ENCODE measurements around the gene GPR152.

The GPR152 gene

DNA sequence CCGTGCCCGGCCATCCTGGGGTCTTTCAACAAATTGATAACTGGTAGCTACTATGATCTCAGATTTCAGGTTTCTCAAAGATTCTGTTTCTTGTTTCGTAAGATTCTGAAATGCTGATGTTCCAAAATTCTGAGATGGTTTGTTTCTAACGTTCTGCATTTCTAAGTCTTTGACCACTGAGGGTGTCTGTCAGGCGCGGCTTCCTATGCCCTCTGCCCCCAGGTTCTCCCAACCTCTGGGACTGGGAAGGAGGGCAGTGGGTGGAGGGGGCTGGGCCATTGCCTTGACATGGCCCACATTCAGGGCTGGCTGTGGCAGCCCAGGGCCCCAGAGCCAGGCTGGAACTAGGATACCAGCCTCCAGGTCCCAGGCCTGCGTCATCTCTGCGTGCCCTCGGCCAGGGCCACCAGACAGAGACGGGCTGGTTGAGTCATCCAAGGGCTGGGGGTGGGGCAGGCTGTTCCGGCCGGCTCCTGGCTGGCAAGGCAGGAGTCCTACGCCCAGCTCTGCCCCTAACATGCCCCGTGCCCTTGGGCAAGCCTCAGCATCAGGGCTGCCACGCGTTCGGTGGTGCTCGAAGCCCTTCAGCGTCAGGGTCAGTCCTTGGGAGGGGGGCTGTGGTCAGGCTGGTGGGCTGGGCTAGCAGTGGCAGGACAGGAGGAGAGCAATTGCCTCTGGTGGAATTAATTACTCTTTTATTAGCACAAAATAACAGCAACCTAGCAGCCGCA, 11.3 kb upstream of the GPR152 start:
- DNase-seq = peak; percentile 81 to 82

DNA sequence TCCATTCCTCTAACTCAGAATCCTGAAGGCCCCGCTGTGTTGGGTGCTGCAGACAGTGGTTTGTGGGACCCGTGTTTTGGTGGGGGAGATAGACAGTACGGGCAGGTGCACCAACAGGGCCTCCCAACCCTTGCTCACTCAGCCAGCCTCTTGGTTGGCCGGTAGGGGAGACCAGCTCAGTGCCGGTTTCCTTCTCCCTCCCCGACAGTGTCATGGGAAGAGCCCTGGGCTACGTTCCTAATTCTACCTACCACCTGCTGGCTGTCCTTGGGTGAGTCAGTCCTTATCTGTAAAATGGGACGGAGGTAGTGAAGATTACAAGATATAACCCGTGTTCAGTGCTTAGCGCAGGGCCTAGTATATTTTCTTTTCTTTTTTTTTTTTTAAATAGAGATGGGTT, 10.7 kb upstream of the GPR152 start:
- no peak for DNase-seq

- no peak for DNase-seq
Observed at GRCh38 chr11:67458266-67458665, 5.7 kb upstream of the GPR152 start.

- no peak for DNase-seq
Observed at GRCh38 chr11:67457453-67457852, 4.9 kb upstream of the GPR152 start.

DNA sequence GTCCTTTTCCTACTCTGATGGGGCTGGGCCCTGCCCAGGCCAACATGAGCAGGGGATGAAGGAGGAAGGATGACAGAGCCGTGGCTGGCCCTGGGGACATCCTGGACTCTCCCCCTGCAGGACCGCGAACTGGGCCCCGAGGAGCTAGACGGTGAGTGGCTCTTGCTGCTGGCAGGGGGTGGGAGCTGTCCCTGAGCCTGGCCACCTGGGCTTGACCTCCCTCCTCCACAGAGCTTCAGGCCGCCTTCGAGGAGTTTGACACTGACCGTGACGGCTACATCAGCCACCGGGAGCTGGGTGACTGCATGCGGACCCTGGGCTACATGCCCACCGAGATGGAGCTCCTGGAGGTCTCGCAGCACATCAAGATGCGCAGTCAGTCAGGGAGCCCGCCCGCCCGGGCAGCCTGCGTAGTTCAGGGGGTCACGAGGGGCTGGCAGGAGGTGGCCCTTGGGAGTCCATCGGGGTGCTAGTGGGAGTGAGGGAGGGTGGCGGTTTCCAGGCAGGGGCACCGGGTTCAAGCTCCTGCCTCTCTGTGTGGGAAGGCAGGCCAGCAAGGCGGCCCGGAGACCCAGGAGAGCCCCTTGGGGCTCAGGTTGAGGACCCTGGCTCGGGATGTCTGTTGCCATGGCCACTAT, 3.7 kb upstream of the GPR152 start:
- DNase-seq = no peak

GRCh38 chr11:67455054-67455453, 2.5 kb upstream of the GPR152 start, which contains the start of gene CABP4:
TSS of gene CABP4 (plus strand) at chr11:67455354. CDS start at chr11:67455424, 70 bp downstream.
- DNase-seq = no peak

- no peak for DNase-seq
Observed at GRCh38 chr11:67453816-67454732, 1.5 kb upstream of the GPR152 start.

DNA sequence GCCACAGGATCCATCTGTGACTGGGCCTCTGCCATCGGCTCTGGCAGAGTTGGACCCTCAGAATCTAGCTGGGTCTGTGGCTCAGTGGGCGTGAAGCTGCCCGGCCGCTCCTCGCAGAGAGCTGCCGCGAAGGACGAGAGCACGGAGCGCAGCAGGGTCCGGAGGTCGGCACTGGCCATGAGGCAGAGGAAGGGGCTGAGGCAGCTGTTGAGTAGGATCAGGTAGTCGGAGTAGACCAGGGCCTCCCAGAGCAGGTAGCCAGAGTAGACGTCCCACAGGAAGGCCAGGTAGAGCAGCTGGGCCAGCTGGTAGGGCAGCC, 912 bp downstream of the GPR152 start:
- no peak for DNase-seq

DNA sequence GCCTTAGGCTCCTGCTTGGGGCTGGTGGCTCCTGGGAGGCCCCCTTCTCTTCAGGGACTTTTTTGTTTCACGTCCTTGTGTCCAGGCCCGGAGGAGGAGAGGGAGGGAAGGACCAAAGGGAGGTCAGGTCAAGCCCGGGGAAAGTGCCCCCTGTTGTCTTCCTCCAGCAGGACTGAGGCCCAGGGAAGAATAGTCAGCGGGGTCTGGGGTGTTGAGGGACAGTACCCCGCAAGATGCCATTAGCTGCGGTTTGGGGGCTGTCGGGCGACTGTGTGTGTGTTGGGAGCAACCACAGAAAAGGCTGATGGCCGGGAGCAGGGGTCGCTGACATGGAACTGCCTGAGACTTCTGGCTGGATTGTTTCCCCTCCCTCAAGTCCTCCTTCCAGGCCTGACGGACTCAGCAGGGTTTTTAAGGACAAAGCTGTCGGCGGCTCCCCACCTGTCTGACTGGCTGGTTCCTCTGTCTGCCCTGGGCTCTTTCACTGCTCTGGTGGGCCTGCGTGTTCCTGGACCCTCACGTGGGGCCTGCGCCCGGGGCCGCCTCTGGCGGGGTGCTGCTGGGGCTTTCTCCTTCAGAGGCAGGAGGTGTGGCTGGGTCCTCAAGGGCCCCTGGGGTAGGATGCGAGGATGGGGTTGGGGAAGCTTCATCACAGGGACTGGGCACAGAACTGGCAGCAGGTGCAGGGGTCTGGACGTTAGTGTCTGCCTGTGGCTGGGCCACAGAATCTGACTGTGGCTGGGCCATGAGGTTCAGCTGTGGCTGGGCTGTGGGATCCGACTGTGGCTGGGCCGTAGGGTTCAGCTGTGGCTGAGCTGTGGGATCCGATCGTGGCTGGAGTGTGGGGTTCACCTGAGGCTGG, 1.5 kb downstream of the GPR152 start:
- no peak for DNase-seq

DNA sequence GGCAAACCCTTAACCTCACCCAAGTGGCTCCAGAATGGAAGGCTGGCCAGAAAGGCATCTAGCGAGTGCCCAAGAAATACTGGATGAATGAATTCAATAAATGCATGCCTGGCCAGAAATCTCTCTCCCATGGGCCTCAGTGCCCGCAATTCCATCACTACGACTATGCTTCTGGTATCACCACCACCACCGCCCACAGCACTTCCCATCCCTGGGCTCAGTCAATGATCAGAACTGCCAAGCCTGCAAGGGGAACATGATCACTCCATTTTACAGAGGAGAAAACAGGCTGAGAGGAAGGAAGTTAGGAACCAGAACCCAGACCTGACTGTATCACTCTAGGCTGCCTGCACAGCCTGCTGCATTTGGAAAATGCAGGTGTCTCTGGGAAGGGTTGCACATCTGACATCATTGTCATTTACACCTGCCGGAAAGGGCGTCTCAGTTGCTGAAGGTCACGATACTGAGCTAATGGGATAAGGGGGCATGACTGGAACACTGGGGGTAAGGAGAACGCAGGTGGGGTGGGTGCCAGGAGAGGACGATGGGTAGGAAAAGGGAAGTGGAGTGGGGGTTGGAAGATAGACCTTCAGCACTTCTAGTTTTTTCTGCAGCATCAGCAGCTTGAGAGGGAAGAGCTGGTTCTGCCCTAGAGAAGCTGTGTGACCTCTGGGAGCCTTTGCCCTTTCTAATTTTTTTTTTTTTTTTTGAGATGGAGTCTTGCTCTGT, 3.2 kb downstream of the GPR152 start:
- peak; percentile 41 to 51 for DNase-seq

DNA sequence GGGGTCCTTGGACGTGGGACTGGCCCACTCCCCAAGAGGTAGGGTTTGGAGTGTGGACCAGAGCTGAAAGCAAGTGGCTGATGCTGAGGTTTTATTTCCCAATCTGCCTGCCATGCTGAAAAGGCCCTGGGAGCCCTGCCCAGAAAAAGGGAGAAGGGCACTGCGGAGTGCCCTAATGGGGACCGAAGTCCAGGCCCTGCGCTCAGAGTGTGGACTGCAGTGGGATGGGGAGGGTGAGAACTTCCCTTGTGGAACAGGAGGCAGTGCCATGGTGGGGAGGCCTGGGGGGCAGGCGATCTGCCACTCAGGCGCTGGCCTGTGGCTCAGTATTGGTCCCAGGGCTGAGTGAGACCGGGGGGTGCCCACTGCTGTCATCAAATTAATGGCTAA, 4.3 kb downstream of the GPR152 start:
- DNase-seq = no peak

DNA sequence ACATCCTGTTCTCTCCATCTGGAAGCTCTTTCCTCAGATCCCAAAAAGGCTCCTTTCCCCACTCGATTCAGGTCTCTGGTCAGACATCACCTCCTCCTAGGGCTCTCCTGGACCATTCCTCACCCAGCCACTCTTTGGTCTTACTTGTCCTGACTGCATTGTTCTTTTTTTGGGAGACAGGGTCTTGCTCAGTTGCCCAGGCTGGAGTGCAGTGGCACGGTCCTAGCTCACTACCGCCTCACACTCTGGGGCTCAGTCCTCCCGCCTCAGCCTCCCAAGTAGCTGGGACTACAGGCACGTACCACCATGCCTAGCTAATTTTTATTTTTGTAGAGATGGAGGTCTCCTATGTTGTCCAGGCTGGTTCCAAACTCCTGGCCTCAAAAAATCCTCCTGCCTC, 7.0 kb downstream of the GPR152 start:
- DNase-seq = no peak

- no peak for DNase-seq
Observed at GRCh38 chr11:67442504-67443404, 9.8 kb downstream of the GPR152 start.

GRCh38 chr11:67441731-67442351, 10.7 kb downstream of the GPR152 start:
- no peak for DNase-seq

- DNase-seq = no peak
Observed at GRCh38 chr11:67441098-67441563, 11.4 kb downstream of the GPR152 start.

- DNase-seq = no peak
Observed at GRCh38 chr11:67440229-67441097, 12.1 kb downstream of the GPR152 start.

DNA sequence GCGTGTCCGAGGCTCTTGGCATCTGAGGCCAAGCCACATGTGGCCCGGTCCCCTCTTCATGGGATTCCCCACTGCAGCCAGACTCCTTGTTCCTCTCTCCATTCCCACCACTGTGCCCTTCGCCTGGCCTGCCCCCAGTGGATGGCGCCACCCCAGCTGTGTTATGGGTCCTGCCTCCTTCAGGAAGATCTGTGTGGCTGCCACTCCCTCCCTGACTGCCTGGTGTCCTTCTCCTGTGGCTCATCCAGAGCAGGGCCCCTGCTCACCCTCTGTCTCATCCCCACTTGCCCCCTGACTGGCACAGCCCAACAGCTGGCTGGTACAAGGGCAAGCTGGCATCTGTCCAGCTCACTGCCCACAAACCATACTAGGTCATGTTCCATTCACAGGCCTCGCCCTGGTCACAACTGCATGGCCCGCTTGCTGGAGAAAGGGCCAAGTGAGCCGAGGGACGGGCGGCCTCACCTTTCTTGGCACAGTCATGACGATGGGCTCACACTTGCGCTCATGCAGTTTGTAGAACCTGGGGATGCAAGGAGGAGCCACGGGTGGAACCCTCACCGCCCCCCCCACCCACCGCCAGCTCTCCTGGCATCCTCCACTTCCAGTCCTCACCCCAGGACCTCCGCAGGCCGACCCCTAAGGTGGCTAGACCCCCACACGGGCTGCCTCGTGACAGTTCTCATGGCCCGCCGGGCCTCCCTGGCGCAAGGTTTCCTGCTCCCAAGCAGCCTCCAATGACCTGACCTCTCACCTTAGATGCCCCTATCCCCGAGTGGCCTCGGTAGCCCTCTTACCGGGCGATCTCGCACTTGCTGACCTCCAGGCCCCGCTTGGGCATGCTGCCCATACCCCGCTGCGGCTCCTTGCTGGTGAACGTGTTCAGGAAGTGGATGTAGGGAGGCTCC, 13.0 kb downstream of the GPR152 start:
- DNase-seq = peak; percentile 61 to 72

Data from inflammatory macrophage treated with lipopolysaccharide for 1 hour (primary cell).